Posterior vena cava (tissue), 2 donors: ENCODE data around the gene KRT80. TPM values are rescaled to one million over a fixed set of nuclear protein-coding genes. Genes with fewer than 3 reads are reported as not detected.

Experiments used
- DNase-seq: peaks from one replicate; pipeline ENCODE4 v3.0.0-alpha.2; 2020; ENCODE audit warnings: low spot score
- intact Hi-C, 2 donors: fragments of 100-400 bp; cut with DNase I; formaldehyde crosslinking; loops; one replicate each; pipeline versions ENCODE4 v1.14.1 to v1.14.2; 2022 to 2023
- total RNA-seq, 2 donors: library from RNA; stranded (reverse); fragmentation: NEBNext Ultra II Directional; extraction: Animal tissue kit (Norgen Biotek cat#: 25700); gene quantifications; one replicate each; pipeline ENCODE4 v1.2.1, GENCODE V29; 2021
- donor health status: DM: yes; HTN: yes; CAD: no.
- donor health status: DM: yes; HTN: yes; CAD: no.

The KRT80 gene
- total RNA-seq, 2 donors from 2014 or later, result 0.19 to 0.48 TPM

DNA sequence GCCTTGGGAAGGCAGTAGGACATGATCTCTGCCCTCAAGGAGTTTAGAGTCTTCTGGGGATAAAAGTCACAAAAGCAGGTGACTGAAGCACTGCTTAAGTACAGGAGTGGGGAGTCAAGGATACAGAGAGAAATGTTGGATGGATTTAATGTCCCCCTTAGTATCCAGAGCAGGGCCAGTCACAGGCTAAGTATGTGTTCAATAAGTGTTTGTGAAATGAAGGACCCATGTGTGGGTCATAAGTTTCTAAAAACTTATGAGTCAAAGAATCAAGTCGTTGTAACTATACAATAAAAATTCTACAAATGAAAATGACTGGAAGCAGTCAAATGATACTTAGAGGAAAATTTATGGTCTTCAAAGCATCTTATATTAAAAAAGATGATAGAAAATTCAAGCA is 25.1 kb downstream of the KRT80 start:
- no peak for DNase-seq
- intact Hi-C loops, result loop anchor here in 1 of 2 donors (2.0 kb wide), 1 partner anchor 48 kb away; no protein-coding TSS in a partner anchor

DNA sequence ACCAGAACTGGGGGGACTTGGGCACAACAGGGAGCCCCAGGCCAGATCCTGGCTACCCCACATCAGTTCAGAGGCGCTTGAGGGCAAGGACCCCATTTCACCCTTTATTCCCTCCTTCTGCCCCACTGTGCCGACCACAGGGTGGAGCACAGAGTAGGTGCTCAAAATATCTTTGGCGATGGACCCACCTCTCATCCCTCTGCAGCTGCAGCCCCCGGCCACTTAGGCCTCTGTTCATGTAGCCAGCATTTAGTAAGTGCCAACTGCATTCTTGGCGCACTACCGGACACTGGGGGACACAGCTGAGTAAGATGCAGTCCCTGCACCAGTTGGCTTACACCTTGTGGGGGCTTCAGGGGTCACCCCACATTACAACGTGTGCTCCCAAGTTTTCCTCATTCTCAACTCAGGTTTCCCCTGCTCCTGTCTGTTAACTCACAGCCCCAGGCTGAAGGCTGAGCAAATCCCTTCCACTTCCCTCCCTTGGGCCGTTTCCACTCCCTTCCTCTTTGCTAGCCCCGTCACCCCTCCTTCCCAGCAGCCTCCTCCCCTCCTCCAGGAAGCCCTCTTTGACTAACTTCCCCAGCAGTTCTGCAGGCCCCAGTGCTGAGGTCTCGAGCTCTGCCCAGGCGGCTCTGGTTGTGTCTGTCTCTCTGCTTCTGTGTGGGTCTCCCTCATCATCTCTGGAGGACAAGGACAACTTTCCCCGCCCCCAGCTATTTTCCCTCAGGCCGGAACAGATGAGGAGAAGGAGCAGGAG is 26.5 kb downstream of the KRT80 start:
- intact Hi-C loops, result no loop called here
- DNase-seq, result no peak

DNA sequence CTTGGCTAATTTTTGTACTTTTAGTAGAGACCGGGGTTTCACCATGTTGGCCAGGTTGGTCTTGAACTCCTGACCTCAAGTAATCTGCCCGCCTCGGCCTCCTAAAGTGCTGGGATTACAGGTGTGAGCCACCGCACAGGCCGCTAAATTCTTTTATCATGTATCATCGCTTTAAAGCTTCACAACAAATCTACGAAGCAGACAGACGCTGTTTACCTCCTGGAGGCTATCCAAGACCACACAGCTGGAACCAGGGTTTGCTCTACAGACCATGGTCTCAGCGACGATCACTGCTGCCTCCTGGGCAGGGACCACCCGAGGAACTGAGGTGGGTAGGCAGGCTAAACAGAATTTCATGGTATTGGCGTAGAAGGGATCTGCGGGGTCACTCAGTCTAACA is 27.2 kb downstream of the KRT80 start:
- intact Hi-C loops, result no loop called here
- no peak for DNase-seq

DNA sequence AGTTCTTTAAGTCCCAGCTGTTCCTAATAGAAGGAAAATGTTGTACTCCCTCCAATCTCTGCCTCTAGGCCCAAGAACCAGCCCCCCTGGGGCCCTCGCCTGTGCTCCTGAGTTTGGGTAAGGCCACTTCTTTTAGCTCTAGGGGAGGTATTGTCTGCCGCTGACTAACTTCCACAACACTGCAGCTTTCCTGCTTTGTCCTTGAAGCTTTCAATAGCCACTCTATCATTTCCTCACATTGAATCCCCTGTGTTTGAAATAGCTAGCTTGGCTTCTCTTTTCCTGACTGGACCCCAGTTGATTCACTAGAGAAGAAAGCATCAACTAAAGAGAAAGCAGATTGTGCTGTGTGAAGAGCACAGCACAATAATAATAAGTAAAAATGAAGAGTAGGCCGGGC is 28.8 kb downstream of the KRT80 start:
- intact Hi-C loops, result no loop called here
- DNase-seq, result no peak

DNA sequence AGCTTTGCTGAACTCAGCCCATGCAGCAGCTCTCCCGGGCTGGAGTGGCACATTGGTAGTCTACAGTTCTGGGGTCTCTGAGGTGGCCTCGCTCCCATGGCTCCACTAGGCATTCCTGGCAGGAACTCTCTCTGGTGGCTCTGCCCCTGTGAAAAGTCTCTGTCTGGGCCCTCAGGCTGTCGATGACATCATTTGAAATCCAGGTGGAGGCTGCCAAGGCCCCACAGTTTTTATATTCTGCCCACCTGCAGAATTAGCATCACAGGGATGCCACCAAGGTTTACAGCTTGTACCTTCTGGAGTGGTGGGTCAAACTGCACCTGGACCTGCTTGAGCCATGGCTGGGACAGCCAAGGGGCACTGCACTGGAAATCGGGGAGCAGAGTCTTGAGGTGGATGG is 31.6 kb downstream of the KRT80 start:
- intact Hi-C loops, result no loop called here
- no peak for DNase-seq

DNA sequence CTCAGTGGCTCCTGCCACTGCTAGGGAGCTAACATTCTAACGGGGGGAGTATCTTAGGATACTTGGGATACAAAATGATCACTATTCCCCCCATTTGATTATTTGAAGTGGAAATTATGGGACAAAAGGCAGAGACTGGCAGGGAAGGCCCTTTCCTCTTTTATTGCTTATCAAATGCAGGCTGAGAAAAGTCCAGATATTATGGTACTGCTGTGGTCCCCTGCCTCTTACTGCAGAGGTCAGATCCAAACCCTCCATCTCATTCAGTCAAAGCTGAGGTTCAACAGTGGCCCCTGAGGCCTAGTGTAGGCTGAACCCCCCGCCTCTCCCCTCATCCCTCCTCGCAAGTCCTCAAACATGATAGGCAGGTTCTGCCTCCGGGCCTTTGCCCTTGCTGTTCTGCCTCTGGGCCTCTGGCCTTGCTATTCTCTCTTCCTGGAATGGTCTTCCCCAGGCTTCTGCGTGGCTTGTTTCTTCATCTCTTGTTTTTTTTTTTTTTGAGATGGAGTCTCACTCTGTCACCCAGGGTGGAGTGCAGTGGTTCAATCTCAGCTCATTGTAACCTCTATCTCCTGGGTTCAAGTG is 34.2 kb downstream of the KRT80 start:
- no peak for DNase-seq
- intact Hi-C loops, result loop anchor here (5.0 to 10.0 kb wide), 3 partner anchors 170 to 817 kb away; no protein-coding TSS in a partner anchor

DNA sequence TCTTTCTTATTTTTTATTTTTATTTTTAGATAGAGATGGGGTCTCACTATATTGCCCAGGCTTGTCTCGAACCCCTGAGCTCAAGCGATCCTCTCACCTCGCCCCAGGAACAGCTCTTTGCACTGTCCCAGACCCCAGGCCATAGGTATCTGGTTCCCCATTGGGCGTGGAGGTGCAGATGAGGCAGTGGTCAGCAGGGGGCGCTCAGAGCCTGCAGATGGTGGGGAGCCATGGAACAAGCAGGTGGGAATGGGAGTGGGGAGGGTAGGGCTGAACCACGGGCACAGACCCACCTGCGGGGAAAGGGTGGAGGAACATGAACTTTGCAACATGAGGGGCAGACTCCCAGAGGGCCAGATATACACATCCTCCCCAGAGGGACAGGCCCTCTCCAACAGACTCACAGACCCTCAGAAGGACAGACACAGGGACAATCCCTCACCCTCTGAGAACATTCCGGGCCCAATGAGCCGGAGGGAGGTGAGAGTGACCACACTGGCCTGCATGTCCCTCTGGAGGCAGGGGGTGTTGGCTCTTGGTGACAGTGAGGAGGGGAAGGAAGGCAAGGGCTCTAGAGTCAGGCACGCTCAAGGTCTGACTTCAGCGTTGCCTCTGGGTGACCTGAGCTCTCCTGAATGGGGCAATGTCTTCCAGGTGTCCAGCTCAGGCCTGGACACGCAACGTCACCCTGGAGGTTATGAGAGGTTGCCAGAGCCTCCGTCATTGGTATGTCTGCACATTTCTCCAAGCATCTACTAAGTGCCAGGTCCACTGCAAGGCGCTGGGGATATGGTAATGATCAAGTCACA is 34.9 kb downstream of the KRT80 start:
- intact Hi-C loops, result loop anchor here (5.0 to 10.0 kb wide), 3 partner anchors 170 to 818 kb away; no protein-coding TSS in a partner anchor
- DNase-seq, result peak; percentile 93

DNA sequence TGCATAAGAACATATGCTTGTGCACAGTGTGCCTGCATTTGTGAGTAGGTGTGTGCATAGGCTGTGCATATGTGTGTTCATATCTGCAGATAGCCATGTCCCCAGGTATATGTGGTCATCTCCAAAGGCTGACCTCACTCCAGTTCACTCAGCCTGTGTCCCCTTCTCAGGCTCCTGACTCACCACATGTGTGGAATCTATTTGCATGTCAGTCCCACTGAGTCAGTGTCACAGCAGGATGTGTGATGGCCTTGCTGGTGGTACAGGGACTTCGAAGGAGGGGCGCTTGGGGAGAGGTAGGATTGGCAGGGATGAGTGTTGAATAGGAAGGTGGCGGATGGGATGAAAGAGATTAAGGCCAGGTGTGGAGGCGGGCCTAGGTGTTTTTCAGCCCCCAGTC is 35.5 kb downstream of the KRT80 start:
- no peak for DNase-seq
- intact Hi-C loops, result loop anchor here (5.0 to 10.0 kb wide), 3 partner anchors 171 to 818 kb away; no protein-coding TSS in a partner anchor

DNA sequence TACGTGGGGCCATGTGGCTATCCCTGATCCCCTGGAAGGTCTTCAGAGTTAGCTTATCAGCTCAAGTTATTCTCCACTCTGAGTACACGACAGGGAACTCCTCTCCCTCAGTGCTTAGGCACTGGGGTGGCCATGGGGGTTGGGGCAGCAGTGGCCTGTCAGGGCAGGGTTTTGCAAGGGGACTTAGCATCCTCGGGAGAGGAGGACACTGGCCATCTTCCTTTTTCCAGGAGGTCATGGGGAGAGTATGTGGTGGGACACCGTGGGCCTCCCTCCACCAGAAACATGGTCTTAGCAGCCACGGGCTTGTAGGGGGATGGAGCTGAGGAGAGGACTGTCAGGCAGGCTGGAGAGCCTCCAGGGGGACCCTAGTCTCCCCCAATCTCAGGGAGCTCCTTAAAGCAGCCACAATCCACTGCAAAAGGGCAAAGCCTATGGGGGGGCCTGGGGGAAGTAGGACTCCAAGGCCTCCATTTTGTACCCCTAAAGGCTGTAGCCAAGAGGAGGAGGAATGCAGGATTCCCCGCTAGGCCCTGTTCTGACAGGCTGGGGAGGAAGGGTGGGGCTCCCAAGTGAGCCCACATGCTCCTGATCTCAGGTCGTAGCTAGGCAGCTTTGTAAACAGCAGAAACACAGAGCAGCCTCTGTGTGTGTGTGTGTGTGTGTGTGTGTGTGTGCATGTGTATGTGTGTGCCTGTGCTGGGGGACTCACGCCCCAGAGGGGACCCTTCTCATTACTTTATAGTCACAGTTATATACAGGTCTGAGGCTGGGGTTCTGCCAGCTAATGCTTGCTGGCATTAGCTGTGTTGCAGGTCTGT is 36.6 kb downstream of the KRT80 start:
- intact Hi-C loops, result loop anchor here (5.0 to 10.0 kb wide), 3 partner anchors 172 to 820 kb away; no protein-coding TSS in a partner anchor
- no peak for DNase-seq

DNA sequence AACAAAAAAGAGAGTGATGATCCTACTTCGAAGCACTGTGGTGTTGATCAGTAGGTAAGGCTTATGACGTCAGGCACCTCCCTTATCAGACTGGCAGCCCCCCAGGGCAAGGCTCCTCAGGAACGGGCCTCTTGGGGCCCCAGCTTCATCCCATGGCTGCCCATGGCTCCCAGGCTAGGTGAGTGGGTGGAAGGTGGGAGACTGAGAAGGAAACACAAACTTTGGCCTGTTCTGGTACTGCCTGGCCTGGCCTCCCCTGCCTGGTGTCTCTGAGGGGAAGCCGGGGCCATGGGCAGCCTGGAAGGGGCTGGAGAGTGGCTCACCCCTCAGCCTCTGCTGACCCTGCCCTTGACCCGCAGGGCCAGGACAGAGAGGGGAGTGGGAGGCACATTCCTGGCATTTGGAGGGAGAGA is 38.9 kb downstream of the KRT80 start:
- intact Hi-C loops, result loop anchor here (1.0 to 10.0 kb wide), 5 partner anchors 179 to 822 kb away; no protein-coding TSS in a partner anchor
- DNase-seq, result no peak

DNA sequence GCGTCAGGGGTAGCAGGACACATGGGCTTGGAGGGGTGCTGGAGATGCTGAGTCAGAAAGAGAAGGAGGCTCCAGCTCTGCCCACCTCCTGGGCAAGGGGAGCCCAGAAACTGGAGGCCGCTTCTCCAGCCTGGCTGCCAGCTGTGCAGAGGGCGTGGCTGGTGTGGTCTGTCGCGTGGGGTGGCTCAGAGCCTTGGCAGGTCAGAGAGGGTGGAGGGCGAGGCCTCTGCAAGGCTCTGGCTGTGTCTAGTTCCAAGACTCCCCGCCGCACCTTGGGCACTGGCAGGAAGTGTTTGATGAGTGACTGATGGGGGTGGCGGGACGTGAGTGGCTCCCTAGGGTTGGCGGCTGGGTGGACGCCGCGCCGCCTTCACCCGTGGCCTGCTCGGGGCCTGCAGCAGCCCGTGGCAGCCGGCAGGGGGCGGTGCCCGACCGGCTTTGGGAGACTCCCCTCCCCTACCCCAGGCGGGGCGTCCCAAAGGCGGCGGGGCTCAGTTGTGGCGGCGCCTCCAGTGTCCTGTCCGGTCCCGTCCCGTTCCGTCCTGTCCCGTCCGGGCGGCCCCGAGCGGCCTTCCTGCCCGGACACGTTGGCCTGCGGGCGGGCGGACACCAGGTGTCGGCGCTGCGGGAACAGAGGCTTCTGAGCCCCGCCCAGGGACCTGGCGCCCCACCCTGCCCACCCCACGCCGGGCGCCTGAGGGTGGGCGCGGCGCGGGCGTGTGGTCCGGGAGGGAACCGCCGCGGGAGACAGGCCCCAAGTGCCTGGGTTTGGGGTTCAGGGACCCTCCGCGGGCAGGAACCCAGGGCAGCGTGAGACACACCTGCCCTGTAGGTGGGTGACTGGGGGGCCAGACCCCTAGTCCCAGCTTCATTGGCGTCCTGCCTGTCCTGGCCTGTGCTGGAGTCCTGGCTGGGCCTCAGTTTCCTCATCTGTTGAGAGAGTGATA is 39.7 kb downstream of the KRT80 start:
- peak; percentile 93 for DNase-seq
- intact Hi-C loops, result loop anchor here (5.0 to 10.0 kb wide), 4 partner anchors 180 to 823 kb away; no protein-coding TSS in a partner anchor

DNA sequence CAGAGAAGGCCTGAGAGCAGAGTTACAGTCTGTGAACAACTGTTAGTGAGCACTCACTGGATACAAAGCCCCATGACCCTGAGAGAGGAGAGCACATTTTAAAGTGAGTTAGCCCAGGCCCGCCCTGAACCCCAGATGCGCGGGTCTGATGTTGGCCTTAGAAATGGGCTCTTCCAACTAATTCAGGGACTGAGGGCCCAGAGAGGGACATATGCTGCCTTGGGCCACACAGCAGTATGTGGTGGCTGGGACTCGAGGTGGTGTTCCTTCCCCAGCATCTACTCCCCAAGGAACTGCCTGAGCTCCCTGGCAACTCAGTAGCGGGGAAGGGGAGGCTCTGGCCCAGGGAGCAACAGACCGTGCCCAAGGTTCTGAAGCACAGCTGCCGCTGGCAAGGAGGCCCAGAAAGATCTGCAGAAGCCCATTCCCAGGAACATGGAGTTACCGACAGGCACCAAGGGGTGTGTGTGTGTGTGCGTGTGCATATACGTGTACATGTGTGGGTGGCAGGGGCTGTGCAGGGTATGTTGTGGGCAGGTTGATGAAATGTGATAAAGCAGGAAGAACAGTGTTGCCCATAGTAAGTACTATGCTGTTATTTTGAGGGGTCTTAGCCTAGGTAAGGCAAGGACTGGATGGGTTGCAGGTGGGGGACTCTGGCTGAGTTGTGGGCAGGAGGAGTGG is 40.5 kb downstream of the KRT80 start:
- intact Hi-C loops, result loop anchor here (5.0 to 10.0 kb wide), 4 partner anchors 181 to 824 kb away; no protein-coding TSS in a partner anchor
- DNase-seq, result no peak

DNA sequence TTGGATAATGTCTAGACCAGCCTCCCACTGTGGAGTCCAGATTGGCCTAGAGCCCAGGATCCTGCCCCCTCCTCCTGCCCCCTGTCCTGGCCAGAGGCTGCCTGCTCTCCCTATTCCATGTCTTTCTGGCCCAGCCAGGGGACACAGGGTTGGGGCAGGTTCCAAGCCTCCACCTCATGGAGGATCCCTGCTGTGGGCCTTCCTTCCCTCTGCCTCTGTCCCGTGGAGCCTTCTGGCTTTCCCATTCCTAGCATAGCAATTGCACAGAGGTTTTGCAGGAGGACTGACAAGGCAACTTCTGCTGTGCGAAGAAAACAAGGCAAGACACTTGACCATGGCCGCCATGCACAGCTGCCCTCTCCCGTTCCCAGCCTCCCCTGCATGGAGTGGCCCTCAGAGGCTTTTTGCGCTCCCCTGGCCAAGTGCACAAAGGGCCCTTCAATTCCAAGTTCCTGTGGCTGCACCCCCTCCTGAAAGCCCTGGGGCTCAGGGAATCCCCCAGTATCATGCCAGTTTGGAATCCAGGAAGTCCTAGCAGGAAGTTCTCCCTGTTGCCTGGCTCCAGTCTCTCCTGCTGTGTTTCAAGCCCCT is 42.1 kb downstream of the KRT80 start:
- no peak for DNase-seq
- intact Hi-C loops, result loop anchor here (5.0 to 10.0 kb wide), 4 partner anchors 183 to 825 kb away; no protein-coding TSS in a partner anchor

DNA sequence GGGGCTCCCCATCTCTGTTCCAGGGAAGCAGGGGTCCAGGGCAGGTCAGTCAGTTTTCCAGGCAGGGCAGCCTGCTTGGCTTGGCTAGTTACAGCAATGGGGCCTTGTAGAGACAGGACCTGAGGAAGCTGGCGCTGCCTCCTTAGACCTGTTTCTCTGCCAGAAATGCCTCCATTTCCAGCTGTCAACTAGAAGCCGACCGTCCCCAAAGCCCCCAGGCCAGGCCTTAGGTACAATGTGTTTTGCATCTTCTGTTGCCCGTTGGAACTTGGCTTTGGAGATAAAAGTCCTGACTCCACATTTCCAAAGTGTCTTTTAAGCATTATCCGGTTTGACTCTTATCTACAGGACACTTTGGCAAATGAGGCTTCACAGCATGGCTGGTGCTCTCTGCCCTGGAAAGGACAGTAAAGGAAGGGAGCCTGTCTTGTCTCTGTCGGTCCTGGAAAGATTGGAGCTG is 42.6 kb downstream of the KRT80 start:
- intact Hi-C loops, result no loop called here
- no peak for DNase-seq

DNA sequence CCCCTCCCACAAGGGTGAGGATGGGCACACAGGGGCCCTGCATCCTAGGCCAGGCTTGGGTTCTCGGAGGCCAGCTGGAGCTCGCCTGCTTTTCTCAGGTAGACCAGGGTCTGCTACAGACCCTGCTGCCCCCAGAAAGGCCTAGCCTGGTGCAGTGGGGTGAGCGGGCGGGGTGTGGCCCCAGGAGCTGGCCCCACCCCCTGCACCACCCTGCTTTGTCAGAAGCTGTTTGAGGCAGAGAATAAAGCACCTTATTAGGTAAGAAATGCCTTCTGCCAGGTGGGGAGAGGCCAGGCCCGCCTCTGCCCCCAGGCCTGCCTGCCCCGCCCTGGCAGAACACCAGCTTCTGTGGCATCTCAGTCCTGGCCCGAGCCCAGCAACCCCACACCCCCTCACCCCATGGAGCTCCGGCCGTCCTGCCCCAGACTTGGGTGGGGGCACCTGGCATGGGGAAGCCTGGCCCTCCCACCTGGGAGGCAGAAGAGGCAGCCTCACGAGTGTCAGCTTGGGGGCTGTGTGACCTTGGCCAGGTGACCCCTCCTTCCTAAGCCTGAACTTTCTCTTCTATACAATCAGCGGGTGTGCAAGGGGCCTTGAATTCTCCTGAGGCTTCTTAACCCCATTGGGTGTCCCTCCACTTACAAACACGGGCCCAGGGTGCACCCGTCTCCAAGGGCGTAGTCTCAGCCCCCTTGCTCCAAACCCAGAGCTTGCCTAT is 43.2 kb downstream of the KRT80 start:
- intact Hi-C loops, result no loop called here
- DNase-seq, result no peak

DNA sequence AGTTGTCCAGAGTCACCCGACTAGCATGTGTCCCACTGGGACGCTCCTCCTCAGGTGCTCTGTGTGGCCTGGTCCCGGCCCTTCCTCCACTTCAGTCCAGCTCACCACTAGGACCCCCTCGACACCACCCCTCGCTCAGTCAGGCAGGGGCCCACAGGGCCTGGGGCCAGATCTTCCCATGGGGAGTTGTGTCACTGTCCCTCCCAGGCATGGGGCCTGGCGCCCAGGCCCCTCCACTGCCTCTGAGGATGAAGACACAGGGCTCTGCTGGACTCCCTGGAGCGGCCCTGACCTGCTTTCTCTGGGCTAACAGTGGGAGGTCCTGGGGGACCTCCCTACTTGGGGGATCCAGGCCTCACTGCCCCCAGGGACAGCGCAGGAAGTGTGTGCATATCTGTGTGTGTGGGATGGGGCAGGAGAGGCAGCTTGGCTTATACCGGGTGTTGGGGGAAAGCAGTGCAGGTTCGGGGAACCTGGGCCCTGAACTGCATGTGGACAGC is 43.8 kb downstream of the KRT80 start:
- intact Hi-C loops, result no loop called here

More for the DNA sequence above, 43.8 kb downstream of the KRT80 start:
- no peak for DNase-seq
